IMR-90 (cell line): Measurements from ENCODE around the gene TNFRSF17. TPM values are rescaled to one million over a fixed set of nuclear protein-coding genes. Genes with fewer than 3 reads are reported as not detected.

Experiments used
- ATAC-seq: fragments of 200-7000 bp; cut with Tn5 transposase; 2 replicates; pipeline ENCODE4 v1.9.1; 2020; ENCODE audit warnings: low read depth, mild to moderate bottlenecking, moderate library complexity
- BruUV-seq: library from RNA; stranded (reverse); fragments of 400-500 nt; replicated peaks from 2 replicates; lab custom pipeline; 2021; lab: Mats Ljungman, UMichigan
- CTCF ChIA-PET: fragments of 300-600 bp; formaldehyde crosslinking; extraction: SDS; loops from one replicate; lab custom pipeline; 2021; ENCODE audit warnings: antibody characterized with exemption; lab: Yijun Ruan, JAX
- POLR2A ChIA-PET: fragments of 300-600 bp; sonication (Branson Sonifier 250); formaldehyde crosslinking; loops from one replicate; lab custom pipeline; 2022; ENCODE audit warnings: antibody characterized with exemption; ENCODE audit not compliant: unreplicated experiment; lab: Charles Lee
- DNase-seq: peaks from one replicate; pipeline ENCODE4 v3.0.0; 2013
- H2AFZ ChIP-seq: replicated peaks from 2 replicates; pipeline ENCODE3; 2013; ENCODE audit warnings: low read length, mild to moderate bottlenecking; ENCODE audit not compliant: poor library complexity
- H2AK5ac ChIP-seq: 2 replicates; pipeline ENCODE4 v1.6.1; 2013; ENCODE audit warnings: low read depth, low read length, inconsistent platforms
- H2AK9ac ChIP-seq: replicated peaks from 2 replicates; pipeline ENCODE3; 2013; ENCODE audit warnings: mild to moderate bottlenecking, low read depth, low read length, moderate library complexity; ENCODE audit not compliant: poor library complexity
- H2BK120ac ChIP-seq: 2 replicates; pipeline ENCODE4 v1.6.1; 2013; ENCODE audit warnings: low read depth, low read length, inconsistent platforms
- H2BK15ac ChIP-seq: 3 replicates; pipeline ENCODE4 v1.6.1; 2013; ENCODE audit warnings: low read depth, low read length, inconsistent platforms
- H2BK20ac ChIP-seq: 2 replicates; pipeline ENCODE4 v1.6.1; 2013; ENCODE audit warnings: low read depth, mild to moderate bottlenecking, inconsistent platforms, low read length, moderate library complexity
- H2BK5ac ChIP-seq: 2 replicates; pipeline ENCODE4 v1.6.1; 2013; ENCODE audit warnings: mild to moderate bottlenecking, low read depth, low read length, inconsistent platforms; ENCODE audit not compliant: poor library complexity, severe bottlenecking
- H3K14ac ChIP-seq: replicated peaks from 2 replicates; pipeline ENCODE4 v1.6.1; 2013; ENCODE audit warnings: low read depth, low read length, inconsistent platforms
- H3K18ac ChIP-seq: 2 replicates; pipeline ENCODE4 v1.6.1; 2013; ENCODE audit warnings: low read depth, low read length, control low read depth
- H3K23ac ChIP-seq: 2 replicates; pipeline ENCODE4 v1.6.1; 2013; ENCODE audit warnings: low read depth, low read length, inconsistent platforms
- H3K27ac ChIP-seq: 2 replicates; pipeline ENCODE4 v1.5.1; 2013; ENCODE audit warnings: mild to moderate bottlenecking, control low read depth, low read length; ENCODE audit not compliant: insufficient read depth
- H3K27me3 ChIP-seq: 2 replicates; pipeline ENCODE4 v1.6.1; 2013; ENCODE audit warnings: low read length; ENCODE audit not compliant: control insufficient read depth, insufficient read depth
- H3K36me3 ChIP-seq: 2 replicates; pipeline ENCODE4 v1.6.1; 2013; ENCODE audit warnings: low read length, mixed read lengths; ENCODE audit not compliant: control insufficient read depth, insufficient read depth
- H3K4ac ChIP-seq: 2 replicates; pipeline ENCODE4 v1.6.1; 2013; ENCODE audit warnings: low read depth, low read length, inconsistent platforms
- H3K4me1 ChIP-seq: 2 replicates; pipeline ENCODE4 v1.6.1; 2013; ENCODE audit warnings: low read length, mixed read lengths; ENCODE audit not compliant: control insufficient read depth, insufficient read depth
- H3K4me2 ChIP-seq: 2 replicates; pipeline ENCODE4 v1.6.1; 2013; ENCODE audit warnings: low read depth, mild to moderate bottlenecking, control low read depth, low read length, moderate library complexity
- H3K4me3 ChIP-seq: 2 replicates; pipeline ENCODE4 v1.5.1; 2013; ENCODE audit warnings: low read depth, mild to moderate bottlenecking, control low read depth, low read length, moderate library complexity; ENCODE audit not compliant: insufficient read depth
- H3K56ac ChIP-seq: 2 replicates; pipeline ENCODE4 v1.6.1; 2013; ENCODE audit warnings: low read length, inconsistent platforms; ENCODE audit not compliant: insufficient read depth; ENCODE audit errors: extremely low read depth
- H3K79me1 ChIP-seq, 2 experiments: 2 replicates each; pipeline ENCODE4 v1.6.1; 2013; ENCODE audit warnings: low read length in 2 of 2, inconsistent platforms in 1 of 2, low read depth in 1 of 2
- H3K9ac ChIP-seq: 2 replicates; pipeline ENCODE4 v1.6.1; 2013; ENCODE audit warnings: low read depth, low read length, control low read depth
- H3K9me1 ChIP-seq: 2 replicates; pipeline ENCODE4 v1.6.1; 2013; ENCODE audit warnings: low read length, inconsistent platforms; ENCODE audit not compliant: insufficient read depth
- H3K9me3 ChIP-seq: 2 replicates; pipeline ENCODE4 v1.6.1; 2013; ENCODE audit warnings: low read length; ENCODE audit not compliant: control insufficient read depth, insufficient read depth
- H4K20me1 ChIP-seq: 2 replicates; pipeline ENCODE4 v1.6.1; 2013; ENCODE audit warnings: low read length, inconsistent platforms; ENCODE audit not compliant: insufficient read depth
- H4K5ac ChIP-seq: 2 replicates; pipeline ENCODE4 v1.6.1; 2013; ENCODE audit warnings: mild to moderate bottlenecking, low read depth, low read length, control low read depth
- H4K8ac ChIP-seq, 2 experiments: 2 replicates each; pipeline ENCODE4 v1.6.1; 2013; ENCODE audit warnings: low read depth in 2 of 2, low read length in 2 of 2, control low read depth in 1 of 2, inconsistent platforms in 1 of 2
- H4K91ac ChIP-seq: 2 replicates; pipeline ENCODE4 v1.6.1; 2013; ENCODE audit warnings: low read depth, low read length, inconsistent platforms; ENCODE audit not compliant: insufficient read depth
- BHLHE40 ChIP-seq: fragments of 150-350 bp; IDR thresholded peaks from 2 replicates; pipeline ENCODE4 v1.6.1; 2016; ENCODE audit warnings: mild to moderate bottlenecking, low read depth, low read length
- CHD1 ChIP-seq: IDR thresholded peaks from 2 replicates; pipeline ENCODE4 v1.6.1; 2012; ENCODE audit warnings: low read depth, low read length, improper control_type of control experiment
- MAFK ChIP-seq: IDR thresholded peaks from 2 replicates; pipeline ENCODE4 v1.6.1; 2012; ENCODE audit warnings: low read depth, low read length, improper control_type of control experiment
- MAZ ChIP-seq: IDR thresholded peaks from 2 replicates; pipeline ENCODE4 v1.6.1; 2012; ENCODE audit warnings: low read depth, mild to moderate bottlenecking, low read length, improper control_type of control experiment, moderate library complexity, borderline replicate concordance
- POLR2A ChIP-seq: IDR thresholded peaks from 2 replicates; pipeline ENCODE4 v1.6.1; 2012; ENCODE audit warnings: mild to moderate bottlenecking, low read depth, low read length
- WGBS, 2 experiments: methylation state at CpG; one replicate each; pipeline versions ENCODE4 v1.1.5 to v1.1.7; 2013; ENCODE audit warnings: missing lambda C conversion rate in 2 of 2; ENCODE audit not compliant: insufficient read length in 1 of 2; ENCODE audit errors: extremely low coverage in 2 of 2; 5-methylcytosine and 5-hydroxymethylcytosine counted together
- dilution Hi-C: fragments of 300-500 bp; cut with HindIII; formaldehyde crosslinking; loops from one replicate; pipeline ENCODE4 v1.14.3; 2018; ENCODE audit warnings: low sequenced_read_pairs; ENCODE audit not compliant: unreplicated experiment
- in situ Hi-C: fragments of 300-500 bp; cut with MboI; formaldehyde crosslinking; loops from 3 replicates; pipeline ENCODE4 v1.14.3; 2019; ENCODE audit warnings: low sequenced_read_pairs, inconsistent platforms, mixed read lengths
- intact Hi-C: fragments of 100-400 bp; cut with micrococcal nuclease; formaldehyde crosslinking; loops from 2 replicates; pipeline ENCODE4 v1.10.0; 2022
- polyA plus RNA-seq, 3 experiments: library from polyadenylated mRNA; depleted of rRNA; stranded (reverse); fragments of >200 nt; gene quantifications; 2 replicates each; pipeline ENCODE4 v1.2.3, GENCODE V29; 2012; ENCODE audit warnings: low replicate concordance in 1 of 3
- total RNA-seq: library from RNA; depleted of rRNA; stranded (reverse); fragments of >200 nt; gene quantifications from 2 replicates; pipeline ENCODE4 v1.2.3, GENCODE V29; 2012
- TF ChIP-seq, protein P1 (sequence below): fragments of 150-350 bp; IDR thresholded peaks from 2 replicates; pipeline ENCODE4 v1.6.1; 2017; ENCODE audit warnings: mild to moderate bottlenecking, antibody characterized with exemption, low read length, low read depth
- TF ChIP-seq, protein P2 (sequence below): conservative IDR thresholded peaks from 2 replicates; pipeline ENCODE4 v1.5.1; 2012; ENCODE audit warnings: mild to moderate bottlenecking, low read depth, low read length, improper control_type of control experiment

TNFRSF17 gene
- total and polyA plus RNA-seq, 2 of the 4 experiments (the other 2 are of a cell fraction): not detected

DNA sequence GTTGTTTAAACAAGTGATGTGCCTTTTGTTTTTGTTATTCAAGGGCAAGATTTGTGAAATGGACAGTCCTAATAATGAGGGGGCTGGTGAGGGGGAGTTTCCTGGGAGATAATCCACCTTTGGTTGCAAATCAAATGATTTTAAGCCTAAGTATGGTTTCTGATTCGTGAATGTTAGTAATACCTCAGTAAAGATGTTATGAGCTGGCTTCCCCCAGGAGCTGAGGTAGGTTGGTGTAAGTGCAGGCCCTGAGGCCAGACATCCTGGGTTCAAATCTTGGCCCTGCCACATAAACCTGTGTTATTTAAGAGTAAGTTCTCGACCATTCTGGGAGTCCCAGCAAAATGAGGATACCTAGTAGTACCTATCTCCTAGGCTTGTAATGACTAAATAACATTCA, 13.1 kb downstream of the TNFRSF17 start:
- H2BK20ac ChIP-seq: no peak overlapping the region
- no peaks in the 10 kb centered on the region; the same call in 1 of the 2 replicates for H4K20me1 ChIP-seq
- no peak overlapping the region; the same call in 1 of the 2 replicates for H3K27ac ChIP-seq
- no TSS peak for BruUV-seq
- CTCF ChIA-PET: interaction anchor here (1.2 kb wide), 1 partner anchor 90 kb away, joined by 3 read pairs; no protein-coding TSS in a partner anchor
- H2BK120ac ChIP-seq: 0 out of 2 replicates have a peak overlapping the region, but pooled peaks have one; percentile 8
- no peaks in the 10 kb centered on the region for H3K27me3 ChIP-seq
- DNase-seq: no peak
- H3K36me3 ChIP-seq: no peaks in the 10 kb centered on the region
- H3K79me1 ChIP-seq: peaks cover 24 to 64% of the 10 kb centered on the region in 2 experiments
- peak overlapping the region; percentile 57 for H3K4ac ChIP-seq
- no peak overlapping the region for H2BK5ac ChIP-seq
- in situ Hi-C loops (loop anchor here (5.0 kb wide), 1 partner anchor 79 kb away; no protein-coding TSS in a partner anchor), dilution Hi-C loops (no loop called here), intact Hi-C loops (loop anchor here (5.0 to 10.0 kb wide), 4 partner anchors 39 to 123 kb away; partner anchors contain the start of gene RSL1D1)
- no peak overlapping the region for H2AFZ ChIP-seq
- H3K56ac ChIP-seq: no peak overlapping the region
- TF ChIP-seq CHD1 (no peak), POLR2A (no peak), BHLHE40 (no peak), MAZ (no peak), MAFK (no peak)
- TF ChIP-seq, protein P1, sequence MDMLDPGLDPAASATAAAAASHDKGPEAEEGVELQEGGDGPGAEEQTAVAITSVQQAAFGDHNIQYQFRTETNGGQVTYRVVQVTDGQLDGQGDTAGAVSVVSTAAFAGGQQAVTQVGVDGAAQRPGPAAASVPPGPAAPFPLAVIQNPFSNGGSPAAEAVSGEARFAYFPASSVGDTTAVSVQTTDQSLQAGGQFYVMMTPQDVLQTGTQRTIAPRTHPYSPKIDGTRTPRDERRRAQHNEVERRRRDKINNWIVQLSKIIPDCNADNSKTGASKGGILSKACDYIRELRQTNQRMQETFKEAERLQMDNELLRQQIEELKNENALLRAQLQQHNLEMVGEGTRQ: no peak
- TF ChIP-seq, protein P2, sequence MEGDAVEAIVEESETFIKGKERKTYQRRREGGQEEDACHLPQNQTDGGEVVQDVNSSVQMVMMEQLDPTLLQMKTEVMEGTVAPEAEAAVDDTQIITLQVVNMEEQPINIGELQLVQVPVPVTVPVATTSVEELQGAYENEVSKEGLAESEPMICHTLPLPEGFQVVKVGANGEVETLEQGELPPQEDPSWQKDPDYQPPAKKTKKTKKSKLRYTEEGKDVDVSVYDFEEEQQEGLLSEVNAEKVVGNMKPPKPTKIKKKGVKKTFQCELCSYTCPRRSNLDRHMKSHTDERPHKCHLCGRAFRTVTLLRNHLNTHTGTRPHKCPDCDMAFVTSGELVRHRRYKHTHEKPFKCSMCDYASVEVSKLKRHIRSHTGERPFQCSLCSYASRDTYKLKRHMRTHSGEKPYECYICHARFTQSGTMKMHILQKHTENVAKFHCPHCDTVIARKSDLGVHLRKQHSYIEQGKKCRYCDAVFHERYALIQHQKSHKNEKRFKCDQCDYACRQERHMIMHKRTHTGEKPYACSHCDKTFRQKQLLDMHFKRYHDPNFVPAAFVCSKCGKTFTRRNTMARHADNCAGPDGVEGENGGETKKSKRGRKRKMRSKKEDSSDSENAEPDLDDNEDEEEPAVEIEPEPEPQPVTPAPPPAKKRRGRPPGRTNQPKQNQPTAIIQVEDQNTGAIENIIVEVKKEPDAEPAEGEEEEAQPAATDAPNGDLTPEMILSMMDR: no peak
- no peak overlapping the region for H2AK9ac ChIP-seq
- 0 out of 2 replicates have a peak, but pooled peaks cover 3% of the 10 kb centered on the region for H3K9me1 ChIP-seq
- peak overlapping the region; percentile 15 to 68; a peak in 2 of 4 replicates for H4K8ac ChIP-seq
- peak overlapping the region; percentile 12; the same call in 1 of the 2 replicates for H3K23ac ChIP-seq
- no peak overlapping the region for H4K91ac ChIP-seq
- peaks cover 3% of the 10 kb centered on the region; the same call in 1 of the 2 replicates for H3K4me1 ChIP-seq
- H2BK15ac ChIP-seq: no peak overlapping the region; the same call in 2 of the 3 replicates
- H4K5ac ChIP-seq: peak overlapping the region; percentile 24; the same call in 1 of the 2 replicates
- H3K9me3 ChIP-seq: no peaks in the 10 kb centered on the region
- 80% methylated on average over 1 of the region's 2 CpGs; no CpG with 5 or more reads in 1 of the 2 experiments for WGBS, 2 experiments
- H3K4me2 ChIP-seq: peak overlapping the region; percentile 99
- ATAC-seq: no peak
- POLR2A ChIA-PET: no interaction called here
- H3K18ac ChIP-seq: no peak overlapping the region
- no peak overlapping the region for H3K4me3 ChIP-seq
- no peak overlapping the region for H3K9ac ChIP-seq
- H3K14ac ChIP-seq: 0 out of 2 replicates have a peak overlapping the region, but pooled peaks have one; percentile 59
- no peak overlapping the region; the same call in 1 of the 2 replicates for H2AK5ac ChIP-seq
